HG02642 (cell line): ENCODE results near the gene BCDIN3D.

Experiments used
- ATAC-seq: cut with Tn5 transposase; IDR thresholded peaks from one replicate; pipeline ENCODE4 v1.9.1; 2021; ENCODE audit warnings: mild to moderate bottlenecking; ENCODE audit not compliant: unreplicated experiment, poor library complexity

The BCDIN3D gene

GRCh38 chr12:49824416-49824815 lies 18.5 kb downstream of the BCDIN3D start:
- ATAC-seq, result no peak

GRCh38 chr12:49823951-49824350 lies 19.0 kb downstream of the BCDIN3D start:
- no peak for ATAC-seq

- ATAC-seq, result no peak
These were observed 19.6 kb downstream of the BCDIN3D start for GRCh38 chr12:49823350-49823749.

GRCh38 chr12:49821373-49822287 lies 21.3 kb downstream of the BCDIN3D start:
- ATAC-seq, result no peak

GRCh38 chr12:49819786-49820185 lies 23.1 kb downstream of the BCDIN3D start:
- ATAC-seq, result no peak

- no peak for ATAC-seq
These were observed 24.5 kb downstream of the BCDIN3D start for GRCh38 chr12:49818241-49818895.

GRCh38 chr12:49813131-49813530 lies 29.8 kb downstream of the BCDIN3D start:
- no peak for ATAC-seq

GRCh38 chr12:49811961-49812401 lies 30.9 kb downstream of the BCDIN3D start:
- ATAC-seq, result no peak

GRCh38 chr12:49811136-49811535 lies 31.8 kb downstream of the BCDIN3D start:
- no peak for ATAC-seq

GRCh38 chr12:49809906-49810389 lies 33.0 kb downstream of the BCDIN3D start:
- no peak for ATAC-seq

- ATAC-seq, result no peak
These were observed 33.5 kb downstream of the BCDIN3D start for GRCh38 chr12:49809381-49809905.

- no peak for ATAC-seq
These were observed 34.1 kb downstream of the BCDIN3D start for GRCh38 chr12:49808686-49809380.

GRCh38 chr12:49807991-49808580 lies 34.8 kb downstream of the BCDIN3D start:
- no peak for ATAC-seq

- no peak for ATAC-seq
These were observed 36.0 kb downstream of the BCDIN3D start for GRCh38 chr12:49806877-49807276.

GRCh38 chr12:49806321-49806813 lies 36.5 kb downstream of the BCDIN3D start:
- no peak for ATAC-seq

- ATAC-seq, result no peak
These were observed 37.5 kb downstream of the BCDIN3D start for GRCh38 chr12:49805409-49805808.

GRCh38 chr12:49804821-49805220 lies 38.1 kb downstream of the BCDIN3D start:
- no peak for ATAC-seq

- no peak for ATAC-seq
These were observed 39.0 kb downstream of the BCDIN3D start for GRCh38 chr12:49803693-49804450.
